Fibroblast of pulmonary artery (primary cell): ENCODE measurements around the gene VAV2.

Experiments used
- DNase-seq: peaks from one replicate; pipeline ENCODE4 v3.0.0-alpha.2; 2010; ENCODE audit warnings: low read depth
- H3K4me3 ChIP-seq: replicated peaks from 2 replicates; pipeline ENCODE4 v1.5.1; 2011; ENCODE audit warnings: low read depth, mild to moderate bottlenecking, control low read depth, low read length, moderate library complexity
- TF ChIP-seq, protein P1 (sequence below): IDR thresholded peaks from 2 replicates; pipeline ENCODE4 v1.5.1; 2011; ENCODE audit warnings: mild to moderate bottlenecking, control low read depth, low read length, inconsistent platforms; ENCODE audit errors: missing control alignments

VAV2 gene

DNA sequence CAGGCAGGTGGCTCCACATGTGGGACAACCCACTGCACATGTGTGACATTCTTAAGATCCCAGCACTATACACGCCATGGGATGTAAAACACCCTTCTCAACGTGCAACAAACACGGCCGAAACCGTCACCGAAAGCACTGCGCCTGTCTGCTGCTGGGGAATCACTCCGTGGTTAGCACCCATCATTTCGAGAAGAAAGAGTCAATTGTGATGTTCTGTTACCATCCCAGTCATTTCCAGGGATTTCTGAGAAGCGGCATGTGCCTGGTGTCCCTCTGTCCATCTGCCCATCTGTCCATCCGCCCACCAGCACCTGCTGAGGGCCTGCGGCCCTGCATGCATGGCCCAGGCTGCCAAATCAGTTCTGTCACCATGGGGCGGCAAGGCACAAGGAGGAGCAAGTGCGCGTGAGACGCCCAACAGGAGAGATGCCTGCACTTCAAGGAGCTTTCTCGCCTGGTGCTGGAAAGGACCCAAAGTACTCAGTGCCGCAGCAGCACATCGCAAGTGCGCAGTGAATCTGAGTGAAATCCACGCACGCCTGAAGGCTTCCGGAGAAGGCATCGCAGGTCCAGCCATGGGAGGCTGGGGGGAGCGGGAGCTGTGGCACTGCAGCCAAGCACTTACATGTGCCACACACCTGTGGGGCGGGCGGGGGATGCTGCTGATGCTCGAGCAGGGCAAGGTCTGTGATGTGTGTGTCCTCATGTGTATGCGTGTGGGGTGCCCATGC is 38.0 kb downstream of the VAV2 start:
- TF ChIP-seq, protein P1, sequence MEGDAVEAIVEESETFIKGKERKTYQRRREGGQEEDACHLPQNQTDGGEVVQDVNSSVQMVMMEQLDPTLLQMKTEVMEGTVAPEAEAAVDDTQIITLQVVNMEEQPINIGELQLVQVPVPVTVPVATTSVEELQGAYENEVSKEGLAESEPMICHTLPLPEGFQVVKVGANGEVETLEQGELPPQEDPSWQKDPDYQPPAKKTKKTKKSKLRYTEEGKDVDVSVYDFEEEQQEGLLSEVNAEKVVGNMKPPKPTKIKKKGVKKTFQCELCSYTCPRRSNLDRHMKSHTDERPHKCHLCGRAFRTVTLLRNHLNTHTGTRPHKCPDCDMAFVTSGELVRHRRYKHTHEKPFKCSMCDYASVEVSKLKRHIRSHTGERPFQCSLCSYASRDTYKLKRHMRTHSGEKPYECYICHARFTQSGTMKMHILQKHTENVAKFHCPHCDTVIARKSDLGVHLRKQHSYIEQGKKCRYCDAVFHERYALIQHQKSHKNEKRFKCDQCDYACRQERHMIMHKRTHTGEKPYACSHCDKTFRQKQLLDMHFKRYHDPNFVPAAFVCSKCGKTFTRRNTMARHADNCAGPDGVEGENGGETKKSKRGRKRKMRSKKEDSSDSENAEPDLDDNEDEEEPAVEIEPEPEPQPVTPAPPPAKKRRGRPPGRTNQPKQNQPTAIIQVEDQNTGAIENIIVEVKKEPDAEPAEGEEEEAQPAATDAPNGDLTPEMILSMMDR: no peak
- DNase-seq: no peak
- no peak overlapping the region for H3K4me3 ChIP-seq

DNA sequence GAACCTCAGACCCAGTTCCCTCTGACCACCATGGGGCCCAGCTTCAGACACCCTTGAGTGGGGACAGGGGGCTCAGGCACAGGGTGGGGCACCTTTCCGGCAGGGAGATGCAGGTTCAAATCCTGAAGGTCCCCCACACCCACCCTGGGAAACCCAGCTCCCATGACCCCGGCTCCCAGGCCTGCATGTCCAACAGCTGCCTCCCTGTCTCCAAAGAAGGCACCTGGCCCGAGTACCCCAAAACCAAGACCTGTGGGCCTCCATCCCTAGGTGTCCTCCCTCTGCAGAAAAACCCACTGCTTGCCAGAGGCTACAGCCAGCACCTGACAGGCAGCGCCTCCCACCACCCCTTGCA is 38.5 kb downstream of the VAV2 start:
- no peak overlapping the region for H3K4me3 ChIP-seq
- TF ChIP-seq, protein P1: no peak
- no peak for DNase-seq

DNA sequence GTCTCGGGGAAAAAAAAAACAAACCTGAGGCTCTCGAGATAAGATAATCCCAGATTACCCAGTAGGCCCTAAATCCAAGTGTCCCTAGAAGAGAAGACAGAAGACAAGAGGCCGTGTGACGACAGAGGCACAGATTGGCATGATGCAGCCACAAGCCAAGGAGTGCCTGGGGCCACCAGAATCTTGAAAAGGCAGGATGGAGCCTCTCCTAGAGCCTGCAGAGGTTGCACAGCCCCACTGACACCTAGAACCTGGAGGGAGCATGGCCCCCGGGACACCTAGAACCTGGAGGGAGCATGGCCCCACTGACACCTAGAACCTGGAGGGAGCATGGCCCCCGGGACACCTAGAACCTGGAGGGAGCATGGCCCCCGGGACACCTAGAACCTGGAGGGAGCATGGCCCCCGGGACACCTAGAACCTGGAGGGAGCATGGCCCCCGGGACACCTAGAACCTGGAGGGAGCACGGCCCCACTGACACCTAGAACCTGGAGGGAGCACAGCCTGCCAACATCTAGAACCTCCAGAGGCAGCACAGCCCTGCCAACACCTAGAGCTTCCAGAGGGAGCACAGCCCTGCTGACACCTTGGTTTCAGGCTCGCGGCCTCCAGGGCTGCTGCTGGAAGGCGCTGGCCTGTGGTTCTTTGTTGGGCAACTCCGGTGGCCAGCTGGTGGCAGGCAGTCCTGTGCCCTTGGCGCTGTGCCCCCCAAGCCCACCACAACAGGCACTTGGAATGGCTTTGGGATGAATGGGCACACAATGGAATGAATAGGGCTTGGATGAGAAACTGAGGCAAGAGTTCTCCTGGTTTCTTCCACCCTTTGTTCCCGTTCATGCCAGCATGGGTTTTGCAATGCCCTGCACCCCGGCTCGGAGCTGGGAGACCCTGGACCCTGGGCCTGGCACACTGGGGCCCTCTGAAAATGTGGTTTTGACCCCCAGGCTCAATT is 39.2 kb downstream of the VAV2 start:
- TF ChIP-seq, protein P1: no peak
- DNase-seq: no peak
- no peak overlapping the region for H3K4me3 ChIP-seq

DNA sequence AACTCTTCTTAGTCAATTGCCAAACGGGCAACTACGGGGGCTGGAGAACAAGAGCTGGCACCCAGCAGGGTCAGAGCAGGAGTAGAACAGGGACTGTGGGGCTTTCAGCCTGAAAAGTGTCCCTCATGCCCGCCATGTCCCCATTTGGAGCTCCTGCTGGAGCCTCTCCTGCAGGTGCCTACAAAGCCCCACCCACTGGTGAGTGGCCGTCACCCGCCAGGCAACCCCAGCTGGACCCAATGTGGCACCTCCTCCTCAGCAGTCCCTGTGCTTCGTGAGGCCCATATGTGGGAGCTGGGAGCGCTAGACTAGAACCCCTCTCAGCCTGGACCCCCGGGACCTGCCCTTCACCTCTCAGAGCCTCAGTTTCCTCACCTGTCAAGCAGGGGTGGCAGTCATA is 40.9 kb downstream of the VAV2 start:
- TF ChIP-seq, protein P1: no peak
- H3K4me3 ChIP-seq: no peak overlapping the region
- DNase-seq: no peak

DNA sequence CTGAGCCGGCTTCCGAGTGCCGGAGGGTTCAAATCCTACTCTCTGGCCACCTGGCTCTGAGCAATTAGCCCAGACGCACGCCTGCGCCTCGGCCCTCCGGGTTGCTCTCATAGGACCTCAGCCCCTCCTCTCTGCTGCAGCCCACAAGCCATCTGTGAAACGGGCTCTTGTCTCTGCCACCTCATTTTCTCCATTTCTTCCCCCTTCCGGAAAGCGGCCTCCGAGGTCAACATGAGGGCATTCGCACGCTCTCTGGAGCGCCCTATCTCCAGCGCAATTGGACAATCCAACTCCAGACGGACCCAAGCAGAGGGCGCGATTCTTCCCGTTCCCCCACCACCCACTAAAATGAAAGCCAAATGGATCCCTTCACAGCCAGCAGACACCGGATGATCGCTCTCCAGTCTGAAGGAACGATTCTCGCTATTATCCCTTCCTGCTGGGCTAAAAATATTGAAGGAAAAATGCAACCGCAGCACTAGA is 41.5 kb downstream of the VAV2 start:
- peak; percentile 60 for DNase-seq
- no peak overlapping the region for H3K4me3 ChIP-seq
- TF ChIP-seq, protein P1: no peak

DNA sequence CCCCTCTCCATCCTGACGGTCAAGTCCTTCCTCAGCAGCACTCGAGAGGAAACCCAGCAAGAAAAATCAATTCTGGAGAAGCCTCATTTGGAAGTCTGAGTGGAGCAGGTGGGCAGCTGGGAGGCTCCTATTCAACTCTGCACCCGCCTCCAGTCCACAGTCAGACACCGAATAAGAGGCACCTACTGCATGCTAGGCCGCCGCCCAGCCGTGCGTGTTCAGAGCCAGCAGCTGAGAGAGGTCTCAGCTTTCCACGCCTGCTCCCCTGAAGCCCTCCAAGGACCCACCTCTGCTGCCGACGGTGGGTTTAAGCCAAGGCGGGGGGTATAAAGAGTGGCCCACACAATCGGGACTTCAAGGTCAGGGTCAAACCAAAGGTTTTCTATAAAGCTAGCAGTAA is 41.9 kb downstream of the VAV2 start:
- no peak for DNase-seq
- no peak overlapping the region for H3K4me3 ChIP-seq
- TF ChIP-seq, protein P1: no peak
